ENCODE results near the gene NOL4L. TPM values are rescaled to one million over a fixed set of nuclear protein-coding genes. Genes with fewer than 3 reads are reported as not detected.

NOL4L gene
- total and polyA plus RNA-seq, 9 donors = 10.4 to 20.0 (median 16.1) TPM

- Histone ChIP-seq H3K4me1 (ENCODE audit: control insufficient read depth, insufficient read depth, low read length) (peaks cover 13% of the 10 kb centered on the region), H3K36me3 (ENCODE audit: control insufficient read depth, insufficient read depth, low read length) (peaks cover 68% of the 10 kb centered on the region), H3K27me3 (ENCODE audit: control insufficient read depth, insufficient read depth, low read length) (no peaks in the 10 kb centered on the region), H3K4me3 (ENCODE audit: low read length) (no peak overlapping the region), H3K9me3 (replicated peaks; ENCODE audit: control insufficient read depth, low read depth, low read length) (no peaks in the 10 kb centered on the region), H3K27ac (ENCODE audit: low read length) (no peak overlapping the region)
- DNase-seq = no peak
- 66% methylated on average over 5 of the region's 10 CpGs for WGBS (ENCODE audit: insufficient coverage)
These were observed 142.3 kb downstream of the NOL4L start for GRCh38 chr20:32442630-32443373.

- no peak overlapping the region for H3K4me3 ChIP-seq (ENCODE audit: low read length)
- H3K27me3 ChIP-seq (ENCODE audit: control insufficient read depth, insufficient read depth, low read length) = no peaks in the 10 kb centered on the region
- H3K27ac ChIP-seq (ENCODE audit: low read length) = no peak overlapping the region
- H3K9me3 ChIP-seq (replicated peaks; ENCODE audit: control insufficient read depth, low read depth, low read length) = no peaks in the 10 kb centered on the region
- no peak for DNase-seq
- 77% methylated on average over 3 of the region's 4 CpGs for WGBS (ENCODE audit: insufficient coverage)
- peaks cover 11% of the 10 kb centered on the region for H3K4me1 ChIP-seq (ENCODE audit: control insufficient read depth, insufficient read depth, low read length)
- H3K36me3 ChIP-seq (ENCODE audit: control insufficient read depth, insufficient read depth, low read length) = peaks cover 68% of the 10 kb centered on the region
These were observed 143.5 kb downstream of the NOL4L start for GRCh38 chr20:32441638-32442037.

DNA sequence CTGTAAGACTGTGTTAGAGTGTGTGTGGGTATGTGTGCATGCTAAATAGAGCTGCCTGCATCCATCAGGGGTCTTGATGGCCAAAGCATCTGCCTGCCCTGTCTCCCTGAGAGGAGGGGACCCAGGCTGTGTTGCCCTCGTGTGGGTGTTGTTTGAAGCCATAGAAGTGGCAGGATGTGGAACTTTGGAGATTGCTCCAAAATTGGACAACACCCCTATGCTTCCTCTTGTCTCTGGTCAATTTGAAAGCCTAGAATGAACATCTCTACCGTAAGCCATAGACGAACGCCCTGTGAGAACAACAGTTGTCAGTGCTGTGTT is 144.4 kb downstream of the NOL4L start:
- DNase-seq = no peak
- no peaks in the 10 kb centered on the region for H3K27me3 ChIP-seq (ENCODE audit: control insufficient read depth, insufficient read depth, low read length)
- H3K4me3 ChIP-seq (ENCODE audit: low read length) = no peak overlapping the region
- WGBS (ENCODE audit: insufficient coverage) = no CpG with 5 or more reads among the region's 4 CpGs
- no peaks in the 10 kb centered on the region for H3K9me3 ChIP-seq (replicated peaks; ENCODE audit: control insufficient read depth, low read depth, low read length)
- H3K27ac ChIP-seq (ENCODE audit: low read length) = no peak overlapping the region
- peaks cover 68% of the 10 kb centered on the region for H3K36me3 ChIP-seq (ENCODE audit: control insufficient read depth, insufficient read depth, low read length)
- peaks cover 2% of the 10 kb centered on the region for H3K4me1 ChIP-seq (ENCODE audit: control insufficient read depth, insufficient read depth, low read length)

GRCh38 chr20:32440069-32440757 is 144.9 kb downstream of the NOL4L start:
- 100% methylated on average over 3 of the region's 6 CpGs for WGBS (ENCODE audit: insufficient coverage)
- Histone ChIP-seq H3K4me3 (ENCODE audit: low read length) (no peak overlapping the region), H3K36me3 (ENCODE audit: control insufficient read depth, insufficient read depth, low read length) (peaks cover 68% of the 10 kb centered on the region), H3K27me3 (ENCODE audit: control insufficient read depth, insufficient read depth, low read length) (no peaks in the 10 kb centered on the region), H3K9me3 (replicated peaks; ENCODE audit: control insufficient read depth, low read depth, low read length) (no peaks in the 10 kb centered on the region), H3K27ac (ENCODE audit: low read length) (no peak overlapping the region), H3K4me1 (ENCODE audit: control insufficient read depth, insufficient read depth, low read length) (peaks cover 2% of the 10 kb centered on the region)
- DNase-seq = no peak

DNA sequence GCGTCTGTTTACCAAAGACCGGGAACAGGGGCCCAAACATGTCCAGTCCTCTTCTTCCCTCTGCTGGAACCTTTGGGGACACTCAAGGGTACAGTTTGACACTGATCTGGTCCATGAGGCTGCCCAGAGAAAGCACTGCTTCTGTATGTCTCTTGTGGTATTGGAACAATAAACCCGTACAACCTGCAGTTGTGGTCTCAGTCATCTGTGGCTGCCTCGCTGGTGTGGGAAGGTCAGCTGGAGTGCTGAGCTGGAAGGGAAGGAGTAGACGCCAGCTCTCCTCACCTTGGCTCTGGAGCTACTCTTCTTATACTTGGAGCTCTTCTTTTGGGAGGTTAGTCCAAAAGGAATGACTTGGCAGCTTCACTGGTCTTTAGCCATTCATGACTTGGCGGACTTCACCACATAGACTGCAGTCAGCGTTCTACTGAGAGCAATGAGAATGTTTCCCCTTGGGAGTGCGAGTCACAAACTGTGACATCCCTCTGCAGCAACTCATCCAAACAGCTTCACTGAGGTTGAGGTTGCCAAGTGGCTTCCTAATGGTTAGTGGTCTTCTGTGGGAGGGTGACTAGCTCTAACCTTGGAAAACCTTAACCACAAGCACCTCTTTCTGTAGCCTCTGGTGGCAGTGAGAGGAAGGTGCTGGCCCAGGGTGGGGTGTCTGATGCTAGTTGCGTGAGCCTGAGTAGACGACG is 145.9 kb downstream of the NOL4L start:
- no peak overlapping the region for H3K4me3 ChIP-seq (ENCODE audit: low read length)
- peak; percentile 56 for DNase-seq
- H3K27ac ChIP-seq (ENCODE audit: low read length) = no peak overlapping the region
- H3K9me3 ChIP-seq (replicated peaks; ENCODE audit: control insufficient read depth, low read depth, low read length) = no peaks in the 10 kb centered on the region
- no peaks in the 10 kb centered on the region for H3K27me3 ChIP-seq (ENCODE audit: control insufficient read depth, insufficient read depth, low read length)
- 73% methylated on average over 3 of the region's 11 CpGs for WGBS (ENCODE audit: insufficient coverage)
- H3K36me3 ChIP-seq (ENCODE audit: control insufficient read depth, insufficient read depth, low read length) = peaks cover 72% of the 10 kb centered on the region
- peaks cover 2% of the 10 kb centered on the region for H3K4me1 ChIP-seq (ENCODE audit: control insufficient read depth, insufficient read depth, low read length)

- DNase-seq = no peak
- Histone ChIP-seq H3K4me3 (ENCODE audit: low read length) (no peak overlapping the region), H3K27ac (ENCODE audit: low read length) (no peak overlapping the region), H3K9me3 (replicated peaks; ENCODE audit: control insufficient read depth, low read depth, low read length) (no peaks in the 10 kb centered on the region), H3K27me3 (ENCODE audit: control insufficient read depth, insufficient read depth, low read length) (no peaks in the 10 kb centered on the region), H3K36me3 (ENCODE audit: control insufficient read depth, insufficient read depth, low read length) (peaks cover 80% of the 10 kb centered on the region), H3K4me1 (ENCODE audit: control insufficient read depth, insufficient read depth, low read length) (peaks cover 2% of the 10 kb centered on the region)
- WGBS (ENCODE audit: insufficient coverage) = 88% methylated on average over 5 of the region's 8 CpGs
These were observed 146.7 kb downstream of the NOL4L start for GRCh38 chr20:32438331-32438858.

- Histone ChIP-seq H3K27ac (ENCODE audit: low read length) (no peak overlapping the region), H3K4me1 (ENCODE audit: control insufficient read depth, insufficient read depth, low read length) (peaks cover 2% of the 10 kb centered on the region), H3K4me3 (ENCODE audit: low read length) (no peak overlapping the region), H3K27me3 (ENCODE audit: control insufficient read depth, insufficient read depth, low read length) (no peaks in the 10 kb centered on the region), H3K9me3 (replicated peaks; ENCODE audit: control insufficient read depth, low read depth, low read length) (no peaks in the 10 kb centered on the region), H3K36me3 (ENCODE audit: control insufficient read depth, insufficient read depth, low read length) (peaks cover 85% of the 10 kb centered on the region)
- DNase-seq = no peak
- WGBS (ENCODE audit: insufficient coverage) = 57% methylated on average over 1 of the region's 5 CpGs
These were observed 147.6 kb downstream of the NOL4L start for GRCh38 chr20:32437391-32438074.

DNA sequence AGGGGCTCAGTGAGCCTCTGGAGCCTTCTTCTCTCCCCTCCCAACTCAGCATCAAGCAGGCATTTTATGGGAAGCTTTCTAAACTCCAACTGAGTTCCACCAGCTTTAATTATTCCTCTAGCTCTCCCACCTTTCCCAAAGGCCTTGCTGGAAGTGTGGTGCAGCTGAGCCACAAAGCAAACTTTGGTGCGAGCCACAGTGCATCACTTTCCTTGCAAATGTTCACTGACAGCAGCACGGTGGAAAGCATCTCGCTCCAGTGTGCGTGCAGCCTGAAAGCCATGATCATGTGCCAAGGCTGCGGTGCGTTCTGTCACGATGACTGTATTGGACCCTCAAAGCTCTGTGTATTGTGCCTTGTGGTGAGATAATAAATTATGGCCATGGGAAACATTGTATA is 148.2 kb downstream of the NOL4L start:
- Histone ChIP-seq H3K36me3 (ENCODE audit: control insufficient read depth, insufficient read depth, low read length) (peaks cover 88% of the 10 kb centered on the region), H3K4me3 (ENCODE audit: low read length) (no peak overlapping the region), H3K4me1 (ENCODE audit: control insufficient read depth, insufficient read depth, low read length) (peaks cover 5% of the 10 kb centered on the region), H3K27ac (ENCODE audit: low read length) (no peak overlapping the region), H3K9me3 (replicated peaks; ENCODE audit: control insufficient read depth, low read depth, low read length) (no peaks in the 10 kb centered on the region), H3K27me3 (ENCODE audit: control insufficient read depth, insufficient read depth, low read length) (no peaks in the 10 kb centered on the region)
- no peak for DNase-seq
- 97% methylated on average over 6 of the region's 7 CpGs for WGBS (ENCODE audit: insufficient coverage)

DNA sequence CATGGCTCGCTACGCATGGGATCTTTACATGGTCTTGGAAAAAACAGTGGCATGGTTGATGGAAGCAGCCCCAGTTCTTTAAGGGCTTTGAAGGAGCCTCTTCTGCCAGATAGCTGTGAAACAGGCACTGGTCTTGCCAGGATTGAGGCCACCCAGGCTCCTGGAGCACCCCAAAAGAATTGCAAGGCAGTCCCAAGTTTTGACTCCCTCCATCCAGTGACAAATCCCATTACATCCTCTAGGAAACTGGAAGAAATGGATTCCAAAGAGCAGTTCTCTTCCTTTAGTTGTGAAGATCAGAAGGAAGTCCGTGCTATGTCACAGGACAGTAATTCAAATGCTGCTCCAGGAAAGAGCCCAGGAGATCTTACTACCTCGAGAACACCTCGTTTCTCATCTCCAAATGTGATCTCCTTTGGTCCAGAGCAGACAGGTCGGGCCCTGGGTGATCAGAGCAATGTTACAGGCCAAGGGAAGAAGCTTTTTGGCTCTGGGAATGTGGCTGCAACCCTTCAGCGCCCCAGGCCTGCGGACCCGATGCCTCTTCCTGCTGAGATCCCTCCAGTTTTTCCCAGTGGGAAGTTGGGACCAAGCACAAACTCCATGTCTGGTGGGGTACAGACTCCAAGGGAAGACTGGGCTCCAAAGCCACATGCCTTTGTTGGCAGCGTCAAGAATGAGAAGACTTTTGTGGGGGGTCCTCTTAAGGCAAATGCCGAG is 148.8 kb downstream of the NOL4L start:
- H3K27ac ChIP-seq (ENCODE audit: low read length) = no peak overlapping the region
- H3K4me1 ChIP-seq (ENCODE audit: control insufficient read depth, insufficient read depth, low read length) = peaks cover 4% of the 10 kb centered on the region
- no peak overlapping the region for H3K4me3 ChIP-seq (ENCODE audit: low read length)
- H3K9me3 ChIP-seq (replicated peaks; ENCODE audit: control insufficient read depth, low read depth, low read length) = no peaks in the 10 kb centered on the region
- no peak for DNase-seq
- 94% methylated on average over 9 of the region's 11 CpGs for WGBS (ENCODE audit: insufficient coverage)
- no peaks in the 10 kb centered on the region for H3K27me3 ChIP-seq (ENCODE audit: control insufficient read depth, insufficient read depth, low read length)
- H3K36me3 ChIP-seq (ENCODE audit: control insufficient read depth, insufficient read depth, low read length) = peaks cover 91% of the 10 kb centered on the region
